Hepatocyte (in vitro differentiated cells): ENCODE results near the gene CDYL. TPM values are rescaled to one million over a fixed set of nuclear protein-coding genes. Genes with fewer than 3 reads are reported as not detected.

Experiments
- DNase-seq: peaks from one replicate; pipeline ENCODE4 v3.0.0-alpha.2; 2016; ENCODE audit warnings: low spot score
- H2AFZ ChIP-seq: fragments of 200-600 bp; sonication (generic); 2 replicates; pipeline ENCODE4 v1.6.0; 2016; ENCODE audit warnings: antibody characterized with exemption, mild to moderate bottlenecking
- H3K27ac ChIP-seq: fragments of 200-600 bp; sonication (generic); 2 replicates; pipeline ENCODE4 v1.5.1; 2016; ENCODE audit warnings: mild to moderate bottlenecking
- H3K27me3 ChIP-seq: fragments of 200-600 bp; sonication (generic); 2 replicates; pipeline ENCODE4 v1.6.1; 2016
- H3K36me3 ChIP-seq: fragments of 200-600 bp; sonication (generic); replicated peaks from 2 replicates; pipeline ENCODE4 v1.5.1; 2016; ENCODE audit warnings: low read depth; ENCODE audit not compliant: insufficient read depth
- H3K4me1 ChIP-seq: fragments of 200-600 bp; sonication (generic); 2 replicates; pipeline ENCODE4 v1.5.1; 2016; ENCODE audit warnings: mild to moderate bottlenecking, moderate library complexity; ENCODE audit not compliant: insufficient read depth
- H3K4me2 ChIP-seq: fragments of 200-600 bp; sonication (generic); 2 replicates; pipeline ENCODE4 v1.6.0; 2016
- H3K4me3 ChIP-seq: fragments of 200-600 bp; sonication (generic); 2 replicates; pipeline ENCODE4 v1.5.1; 2016; ENCODE audit warnings: mild to moderate bottlenecking
- H3K79me2 ChIP-seq: fragments of 200-600 bp; sonication (generic); 2 replicates; pipeline ENCODE4 v1.6.0; 2017; ENCODE audit warnings: mild to moderate bottlenecking
- H3K9me2 ChIP-seq: fragments of 200-600 bp; sonication (generic); replicated peaks from 2 replicates; pipeline ENCODE4 v1.6.0; 2017; ENCODE audit warnings: mild to moderate bottlenecking; ENCODE audit not compliant: insufficient read depth
- H3K9me3 ChIP-seq: fragments of 200-600 bp; sonication (generic); 2 replicates; pipeline ENCODE4 v1.5.1; 2016; ENCODE audit warnings: low read depth, mild to moderate bottlenecking
- H4K20me1 ChIP-seq: fragments of 200-600 bp; sonication (generic); 2 replicates; pipeline ENCODE4 v1.6.0; 2016; ENCODE audit warnings: mild to moderate bottlenecking; ENCODE audit not compliant: insufficient read depth, poor library complexity, severe bottlenecking
- EZH2 ChIP-seq: fragments of 200-600 bp; sonication (generic); IDR thresholded peaks from 2 replicates; pipeline ENCODE4 v1.6.1; 2016; ENCODE audit warnings: antibody characterized with exemption, mild to moderate bottlenecking, borderline replicate concordance
- EZH2phosphoT487 ChIP-seq: fragments of 200-600 bp; sonication (generic); IDR thresholded peaks from one replicate; pipeline ENCODE4 v1.6.1; 2018; ENCODE audit warnings: antibody characterized with exemption, mild to moderate bottlenecking, low read depth, moderate library complexity; ENCODE audit not compliant: unreplicated experiment, severe bottlenecking
- WGBS: methylation state at CpG from one replicate; pipeline ENCODE4 v1.1.6; 2016; ENCODE audit warnings: low lambda C conversion rate; ENCODE audit errors: missing lambda C conversion rate; 5-methylcytosine and 5-hydroxymethylcytosine counted together
- polyA plus RNA-seq: library from polyadenylated mRNA; unstranded; fragments of >200 nt; fragmentation: Nextera tagmentation; extraction: Ambion mirVana; gene quantifications from 2 replicates; pipeline ENCODE4 v1.2.1, GENCODE V29; 2016
- total RNA-seq: library from RNA; depleted of rRNA; stranded (reverse); fragments of >200 nt; gene quantifications from 2 replicates; pipeline ENCODE4 v1.2.3, GENCODE V29; 2014
- TF ChIP-seq, protein P1 (sequence below): fragments of 200-600 bp; sonication (generic); IDR thresholded peaks from 2 replicates; pipeline ENCODE4 v1.5.1; 2016; ENCODE audit warnings: antibody characterized with exemption, mild to moderate bottlenecking; ENCODE audit not compliant: poor library complexity

Gene CDYL
- total and polyA plus RNA-seq, 2 experiments from 2014 or later: 25.3 to 30.4 TPM

DNA sequence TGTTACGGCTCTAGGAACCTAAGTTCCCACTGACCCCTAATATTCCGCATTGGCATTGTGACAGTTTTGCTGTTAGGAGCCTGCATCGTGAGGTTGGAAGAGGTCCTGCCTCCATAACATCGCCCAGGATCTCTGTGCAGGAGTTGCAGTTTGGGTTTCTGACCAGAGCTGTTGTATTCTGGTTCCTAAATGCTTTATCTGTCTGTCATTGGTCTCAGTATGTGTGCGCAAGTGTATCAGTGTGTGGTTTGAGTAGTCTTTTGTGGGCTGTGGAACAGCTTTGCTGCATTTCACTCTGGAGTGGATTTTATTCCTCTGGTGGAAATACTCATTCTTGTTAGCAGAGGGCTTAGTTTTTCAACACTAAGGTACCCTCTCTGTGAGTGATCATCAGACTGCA, 95.6 kb downstream of the CDYL start:
- H3K79me2 ChIP-seq: peaks cover 100% of the 10 kb centered on the region
- no peak overlapping the region for H2AFZ ChIP-seq
- DNase-seq: no peak
- no peak overlapping the region for H3K27ac ChIP-seq
- no peak overlapping the region for H3K4me3 ChIP-seq
- no peaks in the 10 kb centered on the region for H3K9me3 ChIP-seq
- H4K20me1 ChIP-seq: peaks cover 38% of the 10 kb centered on the region
- TF ChIP-seq EZH2 (no peak), EZH2phosphoT487 (no peak)
- TF ChIP-seq, protein P1, sequence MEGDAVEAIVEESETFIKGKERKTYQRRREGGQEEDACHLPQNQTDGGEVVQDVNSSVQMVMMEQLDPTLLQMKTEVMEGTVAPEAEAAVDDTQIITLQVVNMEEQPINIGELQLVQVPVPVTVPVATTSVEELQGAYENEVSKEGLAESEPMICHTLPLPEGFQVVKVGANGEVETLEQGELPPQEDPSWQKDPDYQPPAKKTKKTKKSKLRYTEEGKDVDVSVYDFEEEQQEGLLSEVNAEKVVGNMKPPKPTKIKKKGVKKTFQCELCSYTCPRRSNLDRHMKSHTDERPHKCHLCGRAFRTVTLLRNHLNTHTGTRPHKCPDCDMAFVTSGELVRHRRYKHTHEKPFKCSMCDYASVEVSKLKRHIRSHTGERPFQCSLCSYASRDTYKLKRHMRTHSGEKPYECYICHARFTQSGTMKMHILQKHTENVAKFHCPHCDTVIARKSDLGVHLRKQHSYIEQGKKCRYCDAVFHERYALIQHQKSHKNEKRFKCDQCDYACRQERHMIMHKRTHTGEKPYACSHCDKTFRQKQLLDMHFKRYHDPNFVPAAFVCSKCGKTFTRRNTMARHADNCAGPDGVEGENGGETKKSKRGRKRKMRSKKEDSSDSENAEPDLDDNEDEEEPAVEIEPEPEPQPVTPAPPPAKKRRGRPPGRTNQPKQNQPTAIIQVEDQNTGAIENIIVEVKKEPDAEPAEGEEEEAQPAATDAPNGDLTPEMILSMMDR: no peak
- no peaks in the 10 kb centered on the region for H3K4me1 ChIP-seq
- H3K4me2 ChIP-seq: no peak overlapping the region
- no peaks in the 10 kb centered on the region for H3K9me2 ChIP-seq
- 95% methylated on average over 5 of the region's 5 CpGs for WGBS
- H3K36me3 ChIP-seq: no peaks in the 10 kb centered on the region
- no peaks in the 10 kb centered on the region for H3K27me3 ChIP-seq

DNA sequence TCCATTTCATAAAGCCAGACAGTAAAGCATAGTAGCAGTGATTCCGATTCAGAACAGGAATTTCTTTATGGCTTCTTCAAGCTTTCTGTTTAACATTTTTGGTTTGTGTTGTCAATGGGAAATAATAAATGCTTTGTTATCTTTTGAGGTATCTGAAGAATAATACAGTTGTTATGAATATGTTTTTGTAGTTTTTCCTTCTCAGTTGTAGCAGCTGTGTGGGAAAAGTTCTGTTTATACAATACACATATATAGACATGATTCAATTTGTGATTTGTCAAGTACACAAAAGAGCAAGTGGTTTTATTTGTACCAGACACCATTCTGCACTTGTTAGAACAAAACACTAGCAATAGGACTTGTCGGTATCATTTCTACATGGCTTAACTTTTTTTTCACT, 96.6 kb downstream of the CDYL start:
- no peak overlapping the region for H3K4me3 ChIP-seq
- H3K27ac ChIP-seq: no peak overlapping the region
- peaks cover 100% of the 10 kb centered on the region for H3K79me2 ChIP-seq
- no peaks in the 10 kb centered on the region for H3K27me3 ChIP-seq
- no peaks in the 10 kb centered on the region for H3K36me3 ChIP-seq
- no peaks in the 10 kb centered on the region for H3K4me1 ChIP-seq
- no peak for DNase-seq
- no peaks in the 10 kb centered on the region for H3K9me2 ChIP-seq
- no peak overlapping the region for H2AFZ ChIP-seq
- no peaks in the 10 kb centered on the region for H3K9me3 ChIP-seq
- TF ChIP-seq EZH2 (no peak), EZH2phosphoT487 (no peak)
- TF ChIP-seq, protein P1: no peak
- no peak overlapping the region for H3K4me2 ChIP-seq
- 71% methylated on average over 2 of the region's 2 CpGs for WGBS
- peaks cover 38% of the 10 kb centered on the region for H4K20me1 ChIP-seq

DNA sequence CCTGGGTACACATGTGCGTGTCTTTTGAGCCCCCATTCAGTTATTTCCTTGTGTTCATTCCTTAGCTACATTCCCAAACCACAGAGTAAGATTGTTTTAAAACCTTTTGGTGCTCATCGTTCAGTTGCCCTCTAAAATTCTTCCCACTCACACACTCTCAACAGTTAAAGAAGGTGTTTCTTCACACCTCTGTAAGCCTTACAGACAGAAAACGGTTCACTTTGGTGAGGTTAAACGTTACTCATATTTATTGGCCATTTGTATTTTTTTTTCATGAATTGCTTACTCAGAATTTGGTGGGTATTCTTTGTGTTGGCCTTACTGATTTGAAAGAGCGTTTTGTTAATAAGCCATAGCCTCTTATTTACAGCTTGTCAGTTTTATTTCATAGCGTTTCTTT, 97.7 kb downstream of the CDYL start:
- Histone ChIP-seq H3K27ac (no peak overlapping the region), H3K4me3 (no peak overlapping the region), H3K9me2 (no peaks in the 10 kb centered on the region), H2AFZ (no peak overlapping the region), H3K4me1 (no peaks in the 10 kb centered on the region), H3K79me2 (peaks cover 100% of the 10 kb centered on the region), H3K27me3 (no peaks in the 10 kb centered on the region), H3K9me3 (no peaks in the 10 kb centered on the region), H3K4me2 (no peak overlapping the region), H4K20me1 (peaks cover 44% of the 10 kb centered on the region), H3K36me3 (no peaks in the 10 kb centered on the region)
- TF ChIP-seq EZH2phosphoT487: no peak
- TF ChIP-seq, protein P1: no peak
- TF ChIP-seq EZH2: no peak
- 80% methylated on average over 6 of the region's 6 CpGs for WGBS
- DNase-seq: no peak

DNA sequence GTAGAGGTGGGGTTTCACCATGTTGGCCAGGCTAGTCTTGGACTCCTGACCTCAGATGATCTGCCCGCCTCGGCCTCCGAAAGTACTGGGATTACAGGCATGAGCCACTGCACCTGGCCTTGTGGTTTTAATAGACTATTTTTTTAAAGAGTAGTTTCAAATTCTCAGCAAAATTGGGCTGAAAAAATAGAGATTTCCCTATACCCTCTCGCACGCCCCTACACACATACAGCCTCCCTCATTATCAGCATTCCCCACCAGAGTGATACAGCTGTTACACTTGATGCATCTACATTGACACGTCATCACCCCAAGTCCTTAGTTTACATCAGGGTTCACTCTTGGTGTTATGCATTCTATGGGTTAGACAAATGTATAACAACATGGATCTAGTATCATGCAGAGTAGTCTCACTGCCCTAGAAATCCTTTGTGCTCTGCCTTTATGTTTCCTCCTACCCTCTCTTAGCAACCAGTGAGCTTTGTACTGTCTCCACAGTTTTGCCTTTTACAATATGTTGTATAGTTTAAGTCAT, 103.6 kb downstream of the CDYL start:
- Histone ChIP-seq H3K27ac (peak overlapping the region; percentile 64), H3K4me2 (peak overlapping the region; percentile 45), H3K9me3 (no peaks in the 10 kb centered on the region), H3K27me3 (no peaks in the 10 kb centered on the region), H2AFZ (no peak overlapping the region), H3K36me3 (no peaks in the 10 kb centered on the region), H3K9me2 (no peaks in the 10 kb centered on the region), H3K4me1 (no peaks in the 10 kb centered on the region), H3K4me3 (no peak overlapping the region), H4K20me1 (peaks cover 32% of the 10 kb centered on the region), H3K79me2 (peaks cover 99% of the 10 kb centered on the region)
- peak; percentile 29 for DNase-seq
- TF ChIP-seq EZH2phosphoT487 (no peak), EZH2 (no peak)
- TF ChIP-seq, protein P1: no peak
- WGBS: 89% methylated on average over 6 of the region's 6 CpGs
